BJ (cell line): ENCODE data around the gene ADRA2C. TPM values are rescaled to one million over a fixed set of nuclear protein-coding genes. Genes with fewer than 3 reads are reported as not detected.

Experiments
- CTCF ChIA-PET: fragments of 350-600 bp; formaldehyde crosslinking; extraction: SDS; loops from one replicate; lab custom pipeline; 2021; ENCODE audit warnings: antibody characterized with exemption, inconsistent platforms; lab: Yijun Ruan, JAX
- POLR2A ChIA-PET: fragments of 300-600 bp; sonication (Branson Sonifier 250); formaldehyde crosslinking; extraction: SDS; loops from one replicate; lab custom pipeline; 2021; ENCODE audit warnings: antibody characterized with exemption; lab: Charles Lee
- DNase-seq: peaks from one replicate; pipeline ENCODE4 v3.0.0-alpha.2; 2011; ENCODE audit warnings: low read depth
- H3K27me3 ChIP-seq: 2 replicates; pipeline ENCODE4 v1.6.0; 2011; ENCODE audit warnings: low read length; ENCODE audit not compliant: control insufficient read depth, insufficient read depth
- H3K36me3 ChIP-seq: 2 replicates; pipeline ENCODE4 v1.5.1; 2011; ENCODE audit warnings: low read length; ENCODE audit not compliant: control insufficient read depth, insufficient read depth
- H3K4me3 ChIP-seq: 2 replicates; pipeline ENCODE4 v1.5.1; 2011; ENCODE audit warnings: low read depth, mild to moderate bottlenecking, control low read depth, low read length
- polyA plus RNA-seq: library from polyadenylated mRNA; depleted of rRNA; stranded (reverse); fragments of >200 nt; gene quantifications from 2 replicates; pipeline ENCODE4 v1.2.3, GENCODE V29; 2011
- TF ChIP-seq, protein P1 (sequence below): IDR thresholded peaks from 2 replicates; pipeline ENCODE4 v1.5.1; 2011; ENCODE audit warnings: low read depth, mild to moderate bottlenecking, control low read depth, inconsistent platforms, low read length, moderate library complexity; ENCODE audit not compliant: insufficient read depth

ADRA2C gene
- polyA plus RNA-seq, 1 experiment, result 0.20 TPM

GRCh38 chr4:3733195-3733594, 33.0 kb upstream of the ADRA2C start:
- no peak for DNase-seq
- ChIA-PET CTCF (interaction anchor here (1.1 kb wide), 1 partner anchor 21 kb away, joined by 3 read pairs; no protein-coding TSS in a partner anchor), POLR2A (no interaction called here)
- no peaks in the 10 kb centered on the region for H3K36me3 ChIP-seq
- peaks cover 2% of the 10 kb centered on the region; the same call in 1 of the 2 replicates for H3K27me3 ChIP-seq
- TF ChIP-seq, protein P1, sequence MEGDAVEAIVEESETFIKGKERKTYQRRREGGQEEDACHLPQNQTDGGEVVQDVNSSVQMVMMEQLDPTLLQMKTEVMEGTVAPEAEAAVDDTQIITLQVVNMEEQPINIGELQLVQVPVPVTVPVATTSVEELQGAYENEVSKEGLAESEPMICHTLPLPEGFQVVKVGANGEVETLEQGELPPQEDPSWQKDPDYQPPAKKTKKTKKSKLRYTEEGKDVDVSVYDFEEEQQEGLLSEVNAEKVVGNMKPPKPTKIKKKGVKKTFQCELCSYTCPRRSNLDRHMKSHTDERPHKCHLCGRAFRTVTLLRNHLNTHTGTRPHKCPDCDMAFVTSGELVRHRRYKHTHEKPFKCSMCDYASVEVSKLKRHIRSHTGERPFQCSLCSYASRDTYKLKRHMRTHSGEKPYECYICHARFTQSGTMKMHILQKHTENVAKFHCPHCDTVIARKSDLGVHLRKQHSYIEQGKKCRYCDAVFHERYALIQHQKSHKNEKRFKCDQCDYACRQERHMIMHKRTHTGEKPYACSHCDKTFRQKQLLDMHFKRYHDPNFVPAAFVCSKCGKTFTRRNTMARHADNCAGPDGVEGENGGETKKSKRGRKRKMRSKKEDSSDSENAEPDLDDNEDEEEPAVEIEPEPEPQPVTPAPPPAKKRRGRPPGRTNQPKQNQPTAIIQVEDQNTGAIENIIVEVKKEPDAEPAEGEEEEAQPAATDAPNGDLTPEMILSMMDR, result no peak
- no peak overlapping the region for H3K4me3 ChIP-seq

DNA sequence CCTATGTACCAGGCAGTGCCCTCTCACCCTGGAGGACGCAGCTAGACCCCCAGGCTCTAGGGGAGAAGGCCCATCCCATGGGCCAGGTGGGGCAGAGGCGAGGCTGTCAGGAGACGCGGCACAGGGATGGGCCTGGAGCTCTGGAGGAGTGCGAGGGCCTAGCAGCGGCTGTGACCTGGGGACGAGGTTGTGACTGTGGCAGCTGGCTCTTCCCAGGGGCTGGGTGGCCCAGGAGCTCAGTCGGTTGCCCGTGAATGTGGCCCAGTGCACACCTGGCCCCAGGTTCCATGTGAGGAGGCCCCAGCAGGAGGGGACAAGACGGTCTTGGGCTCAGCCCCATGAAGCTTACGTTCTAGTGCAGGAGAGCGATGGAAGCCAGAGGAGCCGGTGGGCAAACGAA, 31.0 kb upstream of the ADRA2C start:
- no peak for DNase-seq
- Histone ChIP-seq H3K36me3 (no peaks in the 10 kb centered on the region), H3K27me3 (peaks cover 2% of the 10 kb centered on the region; the same call in 1 of the 2 replicates), H3K4me3 (no peak overlapping the region)
- POLR2A ChIA-PET, result no interaction called here
- TF ChIP-seq, protein P1, result no peak
- CTCF ChIA-PET, result no interaction called here

GRCh38 chr4:3736290-3736689, 29.9 kb upstream of the ADRA2C start:
- TF ChIP-seq, protein P1, result no peak
- ChIA-PET POLR2A (no interaction called here), CTCF (interaction anchor here (1.0 kb wide), 1 partner anchor 11 kb away, joined by 5 read pairs; no protein-coding TSS in a partner anchor)
- Histone ChIP-seq H3K36me3 (no peaks in the 10 kb centered on the region), H3K27me3 (peaks cover 1% of the 10 kb centered on the region; the same call in 1 of the 2 replicates), H3K4me3 (no peak overlapping the region)
- DNase-seq, result no peak

DNA sequence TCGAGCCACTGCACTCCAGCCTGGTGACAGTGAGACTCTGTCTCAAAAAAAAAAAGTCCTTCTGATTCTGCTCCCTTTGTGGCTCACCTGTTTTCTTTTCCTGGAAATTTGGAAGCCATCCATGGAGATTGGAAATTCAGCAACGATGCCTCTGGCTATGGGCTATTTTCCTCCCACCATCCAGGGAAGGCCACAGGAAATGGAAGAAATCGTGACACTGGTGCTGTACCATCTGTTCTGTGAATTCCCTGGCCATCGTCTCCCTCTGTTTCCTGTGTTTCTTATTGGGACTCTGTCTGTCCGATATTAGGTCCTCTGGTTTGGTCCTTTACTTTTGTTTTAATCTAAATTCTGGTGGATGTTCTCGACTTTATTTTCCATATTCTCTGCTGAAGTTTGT, 29.4 kb upstream of the ADRA2C start:
- POLR2A ChIA-PET, result no interaction called here
- Histone ChIP-seq H3K27me3 (no peaks in the 10 kb centered on the region; the same call in 1 of the 2 replicates), H3K36me3 (no peaks in the 10 kb centered on the region), H3K4me3 (no peak overlapping the region)
- CTCF ChIA-PET, result interaction anchor here (1.0 kb wide), 1 partner anchor 11 kb away, joined by 5 read pairs; no protein-coding TSS in a partner anchor
- TF ChIP-seq, protein P1, result no peak
- no peak for DNase-seq

DNA sequence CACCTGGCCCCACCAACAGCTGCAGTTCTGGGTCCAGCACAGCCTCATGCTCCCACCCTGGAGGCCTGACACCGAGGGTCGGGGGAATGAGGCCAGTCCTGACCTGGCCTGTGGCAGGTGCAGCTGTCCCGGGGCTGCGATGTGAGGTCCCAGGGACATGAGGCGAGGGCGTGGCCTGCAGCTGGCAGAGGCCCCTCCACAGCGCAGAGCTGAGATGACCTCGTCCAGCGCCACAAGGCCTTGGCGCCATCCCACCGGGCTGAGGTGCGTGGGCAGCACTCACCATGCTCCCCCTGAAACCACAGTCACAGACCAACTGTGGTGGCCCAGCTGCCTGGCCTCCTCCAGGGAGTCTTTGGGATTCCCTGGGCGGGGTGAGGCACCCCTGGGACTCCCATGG, 26.6 kb upstream of the ADRA2C start:
- ChIA-PET CTCF (interaction anchor here (1.5 kb wide), 1 partner anchor 10 kb away, joined by 4 read pairs; no protein-coding TSS in a partner anchor), POLR2A (no interaction called here)
- Histone ChIP-seq H3K4me3 (no peak overlapping the region), H3K27me3 (peaks cover 3% of the 10 kb centered on the region; the same call in 1 of the 2 replicates), H3K36me3 (no peaks in the 10 kb centered on the region)
- no peak for DNase-seq
- TF ChIP-seq, protein P1, result no peak
